T-helper 22 cell (primary cell): ENCODE results near the gene NFE2L3.
"Not testable (repeated sequence)": the region's sequence is repeated elsewhere in the genome, so short reads cannot be mapped to it uniquely, and the experiment has no call there.

Experiments used
- DNase-seq: peaks from one replicate; pipeline ENCODE4 v3.0.0-alpha.2; 2020; ENCODE audit warnings: low read depth

NFE2L3 gene

GRCh38 chr7:26151953-26152781 lies at the start of gene NFE2L3:
Gene NFE2L3 (plus strand): TSS chr7:26152198. CDS start chr7:26152499, 301 bp downstream.
- peak; percentile 69 for DNase-seq

GRCh38 chr7:26103596-26103995 lies 48.4 kb upstream of the NFE2L3 start:
- DNase-seq = no peak

GRCh38 chr7:26105236-26105635 lies 46.8 kb upstream of the NFE2L3 start:
- no peak for DNase-seq

- DNase-seq = no peak
Measured at GRCh38 chr7:26105931-26106330, 46.1 kb upstream of the NFE2L3 start.

- no peak for DNase-seq
Measured at GRCh38 chr7:26112203-26112740, 39.7 kb upstream of the NFE2L3 start.

- DNase-seq = no peak
Measured at GRCh38 chr7:26115650-26116049, 36.3 kb upstream of the NFE2L3 start.

GRCh38 chr7:26117142-26117807 lies 34.7 kb upstream of the NFE2L3 start:
- DNase-seq = no peak

GRCh38 chr7:26117970-26118369 lies 34.0 kb upstream of the NFE2L3 start:
- no peak for DNase-seq

GRCh38 chr7:26122745-26123144 lies 29.3 kb upstream of the NFE2L3 start:
- DNase-seq = no peak

GRCh38 chr7:26124775-26125174 lies 27.2 kb upstream of the NFE2L3 start:
- not testable (repeated sequence) for DNase-seq

GRCh38 chr7:26127411-26127810 lies 24.6 kb upstream of the NFE2L3 start:
- no peak for DNase-seq

GRCh38 chr7:26131056-26131589 lies 20.9 kb upstream of the NFE2L3 start:
- DNase-seq = no peak

GRCh38 chr7:26135076-26135475 lies 16.9 kb upstream of the NFE2L3 start:
- DNase-seq = no peak

- DNase-seq = no peak
Measured at GRCh38 chr7:26135551-26135950, 16.4 kb upstream of the NFE2L3 start.

GRCh38 chr7:26136831-26137230 lies 15.2 kb upstream of the NFE2L3 start:
- no peak for DNase-seq

GRCh38 chr7:26140380-26140779 lies 11.6 kb upstream of the NFE2L3 start:
- DNase-seq = no peak

- no peak for DNase-seq
Measured at GRCh38 chr7:26141077-26141476, 10.9 kb upstream of the NFE2L3 start.

- DNase-seq = no peak
Measured at GRCh38 chr7:26143298-26144048, 8.5 kb upstream of the NFE2L3 start.

GRCh38 chr7:26144184-26145080 lies 7.6 kb upstream of the NFE2L3 start:
- DNase-seq = no peak

GRCh38 chr7:26145238-26145637 lies 6.8 kb upstream of the NFE2L3 start:
- no peak for DNase-seq

GRCh38 chr7:26147030-26147429 lies 5.0 kb upstream of the NFE2L3 start:
- DNase-seq = no peak
